GM12878 (cell line): ENCODE measurements around the gene HIVEP2. TPM values are rescaled to one million over a fixed set of nuclear protein-coding genes. Genes with fewer than 3 reads are reported as not detected.

Experiments used
- ATAC-seq: fragments of 200-7000 bp; cut with Tn5 transposase; 3 replicates; pipeline ENCODE4 v1.9.1; 2020; ENCODE audit warnings: mild to moderate bottlenecking, moderate library complexity
- BruUV-seq: library from RNA; stranded (reverse); fragments of 400-500 nt; replicated peaks from 2 replicates; lab custom pipeline; 2021; lab: Mats Ljungman, UMichigan
- CTCF ChIA-PET: fragments of 300-600 bp; sonication (Branson Sonifier 250); formaldehyde crosslinking; extraction: SDS; loops from one replicate; lab custom pipeline; 2021; ENCODE audit warnings: inconsistent platforms; lab: Yijun Ruan, JAX
- POLR2A ChIA-PET: fragments of 350-600 bp; formaldehyde crosslinking; extraction: SDS; loops from one replicate; lab custom pipeline; 2021; ENCODE audit warnings: inconsistent platforms; lab: Charles Lee
- RAD21 ChIA-PET: fragments of 300-600 bp; sonication (Branson Sonifier 250); formaldehyde crosslinking; loops from one replicate; lab custom pipeline; 2023; ENCODE audit warnings: antibody characterized with exemption; ENCODE audit not compliant: unreplicated experiment; lab: Charles Lee
- SMC1A ChIA-PET: fragments of 300-600 bp; sonication (Branson Sonifier 250); formaldehyde crosslinking; loops from one replicate; lab custom pipeline; 2023; ENCODE audit not compliant: unreplicated experiment, uncharacterized antibody; lab: Charles Lee
- DNase-seq: peaks from one replicate; pipeline ENCODE4 v3.0.0-alpha.2; 2011; ENCODE audit warnings: low read depth, low spot score
- FAIRE-seq: peaks from 3 replicates; lab custom pipeline; 2011; peaks lifted over from hg19 to GRCh38; lab: Jason Lieb, UNC
- H2AFZ ChIP-seq: 2 replicates; pipeline ENCODE4 v1.6.0; 2011; ENCODE audit warnings: low read depth, low read length, control low read depth; ENCODE audit not compliant: control insufficient read depth
- H3K27ac ChIP-seq: 2 replicates; pipeline ENCODE4 v1.5.1; 2011; ENCODE audit warnings: control low read depth; ENCODE audit not compliant: control insufficient read depth, insufficient read depth
- H3K27me3 ChIP-seq, 2 experiments: replicated peaks in 1 of 2; 2 replicates each; pipeline versions ENCODE4 v1.6.0 to v1.6.1; 2011; ENCODE audit warnings: low read length in 1 of 2; ENCODE audit not compliant: control insufficient read depth in 2 of 2, insufficient read depth in 2 of 2
- H3K36me3 ChIP-seq, 2 experiments: 2 replicates each; pipeline ENCODE4 v1.5.1; 2011; ENCODE audit warnings: low read length in 1 of 2; ENCODE audit not compliant: control insufficient read depth in 2 of 2, insufficient read depth in 2 of 2
- H3K4me1 ChIP-seq: 2 replicates; pipeline ENCODE4 v1.6.1; 2011; ENCODE audit warnings: mild to moderate bottlenecking, low read length, moderate library complexity, mixed read lengths; ENCODE audit not compliant: control insufficient read depth, insufficient read depth
- H3K4me2 ChIP-seq: 2 replicates; pipeline ENCODE4 v1.6.0; 2011; ENCODE audit warnings: control low read depth; ENCODE audit not compliant: control insufficient read depth, insufficient read depth
- H3K4me3 ChIP-seq: fragments of 200-600 bp; sonication (generic); 2 replicates; pipeline ENCODE4 v1.5.1; 2016
- H3K79me2 ChIP-seq: 2 replicates; pipeline ENCODE4 v1.6.0; 2011; ENCODE audit warnings: low read length; ENCODE audit not compliant: control insufficient read depth, insufficient read depth
- H3K9ac ChIP-seq: 2 replicates; pipeline ENCODE4 v1.8.0; 2011; ENCODE audit warnings: low read length, control low read depth, mixed read lengths; ENCODE audit not compliant: control insufficient read depth, insufficient read depth
- H3K9me3 ChIP-seq: replicated peaks from 3 replicates; pipeline ENCODE4 v1.5.1; 2011; ENCODE audit warnings: mild to moderate bottlenecking, low read length; ENCODE audit not compliant: control insufficient read depth, insufficient read depth
- H4K20me1 ChIP-seq: 2 replicates; pipeline ENCODE4 v1.6.0; 2011; ENCODE audit not compliant: control insufficient read depth, insufficient read depth
- ESRRA ChIP-seq: IDR thresholded peaks from 2 replicates; pipeline ENCODE4 v1.6.1; 2012; ENCODE audit warnings: mild to moderate bottlenecking, low read length, improper control_type of control experiment
- HDAC6 ChIP-seq: fragments of 200-600 bp; sonication (generic); IDR thresholded peaks from one replicate; pipeline ENCODE4 v1.8.0; 2017; ENCODE audit warnings: antibody characterized with exemption; ENCODE audit not compliant: unreplicated experiment
- LARP7 ChIP-seq: fragments of 450-650 bp; IDR thresholded peaks from 2 replicates; pipeline ENCODE4 v1.6.1; 2017; ENCODE audit warnings: mild to moderate bottlenecking
- MEF2B ChIP-seq: fragments of 450-650 bp; IDR thresholded peaks from 2 replicates; pipeline ENCODE4 v1.6.1; 2018; ENCODE audit warnings: mild to moderate bottlenecking, moderate library complexity; ENCODE audit not compliant: partially characterized antibody, poor library complexity, severe bottlenecking
- NFYA ChIP-seq: IDR thresholded peaks from 2 replicates; pipeline ENCODE4 v1.6.1; 2011; ENCODE audit warnings: low read depth, mild to moderate bottlenecking, low read length, improper control_type of control experiment, borderline replicate concordance
- RBBP5 ChIP-seq: fragments of 200-600 bp; sonication (generic); conservative IDR thresholded peaks from 2 replicates; pipeline ENCODE4 v1.6.1; 2016
- SMAD5 ChIP-seq: IDR thresholded peaks from 2 replicates; pipeline ENCODE4 v1.6.1; 2016; ENCODE audit warnings: antibody characterized with exemption, low read depth
- TARDBP ChIP-seq: IDR thresholded peaks from 2 replicates; pipeline ENCODE4 v1.6.1; 2016; ENCODE audit warnings: borderline replicate concordance
- YBX1 ChIP-seq: fragments of 450-650 bp; IDR thresholded peaks from 2 replicates; pipeline ENCODE4 v1.6.1; 2016; ENCODE audit warnings: antibody characterized with exemption
- WGBS: methylation state at CpG from one replicate; pipeline ENCODE4 v1.1.6; 2016; ENCODE audit warnings: low lambda C conversion rate; ENCODE audit not compliant: insufficient replicate concordance, insufficient coverage; ENCODE audit errors: missing lambda C conversion rate; 5-methylcytosine and 5-hydroxymethylcytosine counted together
- in situ Hi-C: fragments of 300-500 bp; cut with MboI; formaldehyde crosslinking; loops from 9 replicates; pipeline ENCODE4 v1.14.3; 2018; ENCODE audit warnings: mixed read lengths
- intact Hi-C: fragments of 100-400 bp; cut with micrococcal nuclease; formaldehyde crosslinking; loops from one replicate; pipeline ENCODE4 v1.14.2; 2022; ENCODE audit not compliant: unreplicated experiment
- polyA plus RNA-seq, 11 experiments: library from polyadenylated mRNA; depleted of rRNA in 4 of 11; unstranded in 6 of 11; stranded (reverse) in 5 of 11; fragments of >200 nt; fragmentation: Nextera tagmentation in 4 of 11; fragmentation: Illumina TruSeq in 1 of 11; extraction: Ambion mirVana in 4 of 11; extraction: Trizol in 1 of 11; gene quantifications; 1 replicate in 1 of 11; 2 replicates in 10 of 11; pipeline versions ENCODE4 v1.2.1 to v1.2.3, GENCODE V29; 2011 to 2016; ENCODE audit warnings: inconsistent platforms in 2 of 11, missing spikeins in 2 of 11, low read depth in 1 of 11
- total RNA-seq, 4 experiments: library from RNA; depleted of rRNA in 3 of 4; stranded (reverse); fragments of >200 nt in 3 of 4; fragmentation: Illumina TruSeq in 1 of 4; extraction: Trizol in 1 of 4; gene quantifications; 2 replicates each; pipeline versions ENCODE4 v1.2.1 to v1.2.3, GENCODE V29; 2013 to 2021
- TF ChIP-seq, protein P1 (sequence below): fragments of 450-650 bp; IDR thresholded peaks from 2 replicates; pipeline ENCODE4 v1.6.1; 2016; ENCODE audit warnings: mild to moderate bottlenecking
- TF ChIP-seq, protein P2 (sequence below): fragments of 450-650 bp; IDR thresholded peaks from 2 replicates; pipeline ENCODE4 v1.6.1; 2018; ENCODE audit warnings: mild to moderate bottlenecking, low read depth, moderate library complexity; ENCODE audit not compliant: partially characterized antibody

HIVEP2 gene
- total and polyA plus RNA-seq, 10 of the 15 experiments (the other 5 are each of a cell fraction or from before 2014, with no cell fraction given): 1.2 to 15.7 (median 10.2) TPM

DNA sequence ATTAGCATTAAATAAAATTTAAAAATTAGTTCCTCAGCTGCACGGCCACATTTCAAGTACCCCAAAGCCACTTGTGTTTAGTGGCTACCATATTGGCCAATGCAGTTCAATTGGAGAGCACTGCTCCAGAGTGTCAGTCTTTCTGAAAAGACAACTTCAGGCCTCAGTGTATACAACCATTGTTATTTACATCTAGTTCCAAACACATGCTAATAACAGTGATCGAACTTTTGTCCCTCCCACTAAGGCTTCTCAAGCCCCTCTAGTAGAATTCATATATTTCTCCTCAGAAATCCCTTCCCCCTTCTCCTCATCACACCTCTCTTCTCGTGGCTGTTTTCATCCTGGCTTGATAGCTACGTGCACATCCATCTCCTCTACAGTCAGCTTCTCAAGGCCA, 32.9 kb downstream of the HIVEP2 start:
- FAIRE-seq: no peak
- Histone ChIP-seq H3K4me1 (peaks cover 32% of the 10 kb centered on the region), H3K79me2 (peaks cover 62% of the 10 kb centered on the region), H3K4me2 (peak overlapping the region; percentile 44), H3K27ac (peak overlapping the region; percentile 95), H2AFZ (no peak overlapping the region), H3K9me3 (no peaks in the 10 kb centered on the region), H3K27me3 (no peaks in the 10 kb centered on the region), H3K36me3 (peaks cover 0 to 13% of the 10 kb centered on the region in 2 experiments; a peak in 2 of 4 replicates), H3K9ac (no peak overlapping the region), H3K4me3 (no peak overlapping the region), H4K20me1 (no peaks in the 10 kb centered on the region)
- ChIA-PET RAD21 (interaction anchor here (0.9 to 4.5 kb wide), 9 partner anchors 15 to 165 kb away, joined by 3 to 22 read pairs (median 5); no protein-coding TSS in a partner anchor), CTCF (interaction anchor here (1.0 to 1.4 kb wide), 3 partner anchors 30 to 115 kb away, joined by 3 read pairs; no protein-coding TSS in a partner anchor), SMC1A (interaction anchor here (1.1 to 11.4 kb wide), 7 partner anchors 9 to 60 kb away, joined by 3 to 76 read pairs (median 10); no protein-coding TSS in a partner anchor), POLR2A (interaction anchor here (0.9 to 1.1 kb wide), 2 partner anchors 27 to 91 kb away, joined by 3 read pairs; no protein-coding TSS in a partner anchor)
- in situ Hi-C loops: no loop called here
- WGBS: 92% methylated on average over 4 of the region's 4 CpGs
- DNase-seq: no peak
- no peak for ATAC-seq
- intact Hi-C loops: loop anchor here (2.0 to 10.0 kb wide), 3 partner anchors 35 to 347 kb away; no protein-coding TSS in a partner anchor
- TF ChIP-seq RBBP5 (no peak), YBX1 (no peak), HDAC6 (no peak), LARP7 (no peak), TARDBP (no peak), NFYA (no peak), ESRRA (no peak), SMAD5 (no peak), MEF2B (no peak)
- TF ChIP-seq, protein P1, sequence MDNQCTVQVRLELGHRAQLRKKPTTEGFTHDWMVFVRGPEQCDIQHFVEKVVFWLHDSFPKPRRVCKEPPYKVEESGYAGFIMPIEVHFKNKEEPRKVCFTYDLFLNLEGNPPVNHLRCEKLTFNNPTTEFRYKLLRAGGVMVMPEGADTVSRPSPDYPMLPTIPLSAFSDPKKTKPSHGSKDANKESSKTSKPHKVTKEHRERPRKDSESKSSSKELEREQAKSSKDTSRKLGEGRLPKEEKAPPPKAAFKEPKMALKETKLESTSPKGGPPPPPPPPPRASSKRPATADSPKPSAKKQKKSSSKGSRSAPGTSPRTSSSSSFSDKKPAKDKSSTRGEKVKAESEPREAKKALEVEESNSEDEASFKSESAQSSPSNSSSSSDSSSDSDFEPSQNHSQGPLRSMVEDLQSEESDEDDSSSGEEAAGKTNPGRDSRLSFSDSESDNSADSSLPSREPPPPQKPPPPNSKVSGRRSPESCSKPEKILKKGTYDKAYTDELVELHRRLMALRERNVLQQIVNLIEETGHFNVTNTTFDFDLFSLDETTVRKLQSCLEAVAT: no peak
- TF ChIP-seq, protein P2, sequence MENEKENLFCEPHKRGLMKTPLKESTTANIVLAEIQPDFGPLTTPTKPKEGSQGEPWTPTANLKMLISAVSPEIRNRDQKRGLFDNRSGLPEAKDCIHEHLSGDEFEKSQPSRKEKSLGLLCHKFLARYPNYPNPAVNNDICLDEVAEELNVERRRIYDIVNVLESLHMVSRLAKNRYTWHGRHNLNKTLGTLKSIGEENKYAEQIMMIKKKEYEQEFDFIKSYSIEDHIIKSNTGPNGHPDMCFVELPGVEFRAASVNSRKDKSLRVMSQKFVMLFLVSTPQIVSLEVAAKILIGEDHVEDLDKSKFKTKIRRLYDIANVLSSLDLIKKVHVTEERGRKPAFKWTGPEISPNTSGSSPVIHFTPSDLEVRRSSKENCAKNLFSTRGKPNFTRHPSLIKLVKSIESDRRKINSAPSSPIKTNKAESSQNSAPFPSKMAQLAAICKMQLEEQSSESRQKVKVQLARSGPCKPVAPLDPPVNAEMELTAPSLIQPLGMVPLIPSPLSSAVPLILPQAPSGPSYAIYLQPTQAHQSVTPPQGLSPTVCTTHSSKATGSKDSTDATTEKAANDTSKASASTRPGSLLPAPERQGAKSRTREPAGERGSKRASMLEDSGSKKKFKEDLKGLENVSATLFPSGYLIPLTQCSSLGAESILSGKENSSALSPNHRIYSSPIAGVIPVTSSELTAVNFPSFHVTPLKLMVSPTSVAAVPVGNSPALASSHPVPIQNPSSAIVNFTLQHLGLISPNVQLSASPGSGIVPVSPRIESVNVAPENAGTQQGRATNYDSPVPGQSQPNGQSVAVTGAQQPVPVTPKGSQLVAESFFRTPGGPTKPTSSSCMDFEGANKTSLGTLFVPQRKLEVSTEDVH: no peak
- no TSS peak for BruUV-seq
